ENCODE results near the gene COL21A1. TPM values are rescaled to one million over a fixed set of nuclear protein-coding genes. Genes with fewer than 3 reads are reported as not detected.
A peak's percentile ranks its signal among the peaks of the same experiment; 100 is the strongest.

COL21A1 gene
- polyA plus RNA-seq, 5 donors: 121 to 207 (median 163) TPM

DNA sequence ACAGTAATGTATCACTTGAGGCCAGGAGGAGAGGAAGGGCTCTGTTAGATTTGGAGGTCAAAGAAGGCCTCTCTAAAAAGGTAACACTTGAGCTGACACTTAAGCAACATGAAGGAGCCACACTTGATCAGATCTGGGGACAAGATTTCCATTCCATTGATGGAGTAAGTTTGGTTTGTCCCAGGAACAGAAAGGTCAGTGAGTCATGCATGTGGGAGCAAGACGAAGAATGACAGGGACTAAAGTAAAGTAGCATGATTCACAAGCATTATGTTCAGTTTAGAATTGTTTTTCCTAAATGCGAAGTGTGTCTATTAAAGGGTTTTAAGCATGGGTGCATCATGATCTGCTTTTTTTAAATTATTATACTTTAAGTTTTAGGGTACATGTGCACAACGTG is 47.4 kb downstream of the COL21A1 start:
- no peak for DNase-seq

DNA sequence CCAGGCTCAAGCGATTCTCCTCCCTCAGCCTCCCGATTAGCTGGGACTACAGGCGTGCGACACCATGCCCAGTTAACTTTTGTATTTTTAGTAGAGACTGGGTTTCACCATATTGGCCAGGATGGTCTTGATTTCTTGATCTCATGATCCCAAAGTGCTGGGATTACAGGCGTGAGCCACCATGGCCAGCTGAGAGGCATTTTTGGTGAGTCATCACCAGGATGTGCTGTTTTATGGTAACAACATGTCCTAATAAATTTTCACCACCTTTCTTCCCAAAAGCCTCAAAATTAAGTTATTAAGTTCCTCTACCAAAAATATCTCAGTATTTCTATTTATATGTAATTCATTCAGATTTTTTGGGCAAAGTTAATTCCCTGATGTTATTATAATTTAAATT is 53.5 kb downstream of the COL21A1 start:
- DNase-seq: no peak

DNA sequence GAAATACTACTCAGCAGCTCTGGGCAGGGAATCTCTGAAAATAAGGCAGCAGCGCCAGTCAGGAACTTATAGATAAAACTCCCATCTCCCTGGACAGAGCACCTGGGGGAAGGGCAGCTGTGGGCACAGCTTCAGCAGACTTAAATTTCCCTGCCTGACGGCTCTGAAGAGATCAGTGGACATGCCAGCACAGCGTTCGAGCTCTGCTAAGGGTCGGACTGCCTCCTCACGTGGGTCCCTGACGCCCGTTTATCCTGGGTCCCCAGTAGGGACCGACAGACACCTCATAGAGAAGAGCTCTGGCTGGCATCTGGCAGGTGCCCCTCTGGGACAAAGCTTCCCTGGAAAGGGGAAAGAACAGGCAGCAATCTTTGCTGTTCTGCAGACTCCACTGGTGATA is 59.0 kb downstream of the COL21A1 start:
- no peak for DNase-seq

DNA sequence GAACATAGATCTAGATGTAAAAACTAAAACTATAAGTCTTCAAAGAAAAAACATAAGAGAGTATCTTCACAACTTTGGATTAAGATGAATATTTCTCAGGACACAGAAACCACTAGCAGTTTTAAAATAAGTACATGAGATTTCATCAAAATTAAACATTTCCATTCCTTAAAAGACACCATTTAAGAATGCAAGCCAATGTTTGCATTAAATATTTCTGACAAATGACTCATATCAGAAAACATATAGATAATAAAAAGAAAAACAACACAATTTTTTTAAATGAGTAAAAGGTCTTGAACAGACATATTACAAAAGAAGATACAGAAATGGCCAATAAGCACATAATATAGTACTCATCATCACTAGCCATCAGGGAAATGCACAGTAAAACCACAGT is 59.7 kb downstream of the COL21A1 start:
- DNase-seq: no peak

DNA sequence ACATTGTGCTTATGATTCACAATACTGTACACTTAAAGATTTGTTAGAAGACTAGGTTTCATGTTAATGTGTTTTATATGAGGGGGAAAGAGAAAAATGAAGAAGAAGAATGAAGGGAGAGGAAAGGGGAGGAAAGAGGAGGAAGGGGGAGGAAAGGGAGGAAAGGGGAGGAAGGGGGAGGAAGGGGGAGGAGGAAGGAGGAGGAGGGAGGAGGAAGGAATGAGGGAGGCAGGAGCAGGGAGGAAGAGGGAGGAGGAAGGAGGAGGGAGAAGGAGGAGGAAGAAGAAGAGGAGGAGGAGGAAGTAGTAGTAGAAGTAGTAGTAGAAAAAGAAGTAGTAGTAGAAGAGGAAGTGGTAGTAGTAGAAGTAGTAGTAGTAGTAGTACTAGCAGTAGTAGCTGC is 70.6 kb downstream of the COL21A1 start:
- no peak for DNase-seq

DNA sequence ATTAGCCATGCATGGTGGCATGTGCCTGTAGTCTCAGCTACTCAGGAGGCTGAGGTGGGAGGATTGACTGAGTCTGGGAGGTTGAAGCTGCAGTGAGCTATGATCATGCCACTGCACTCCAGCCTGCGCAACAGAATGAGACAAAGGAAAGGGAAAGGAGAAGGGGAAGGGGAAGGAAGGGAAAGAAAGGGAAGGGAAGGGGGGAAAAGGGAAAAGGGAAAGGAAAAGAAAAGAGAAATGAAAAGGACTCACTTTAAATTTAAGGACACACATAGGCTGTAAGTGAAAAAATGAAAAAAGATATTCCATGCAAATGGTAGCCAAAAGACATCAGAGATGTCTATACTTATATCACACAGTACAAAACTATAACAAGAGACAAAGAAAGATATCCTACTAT is 74.2 kb downstream of the COL21A1 start:
- no peak for DNase-seq

DNA sequence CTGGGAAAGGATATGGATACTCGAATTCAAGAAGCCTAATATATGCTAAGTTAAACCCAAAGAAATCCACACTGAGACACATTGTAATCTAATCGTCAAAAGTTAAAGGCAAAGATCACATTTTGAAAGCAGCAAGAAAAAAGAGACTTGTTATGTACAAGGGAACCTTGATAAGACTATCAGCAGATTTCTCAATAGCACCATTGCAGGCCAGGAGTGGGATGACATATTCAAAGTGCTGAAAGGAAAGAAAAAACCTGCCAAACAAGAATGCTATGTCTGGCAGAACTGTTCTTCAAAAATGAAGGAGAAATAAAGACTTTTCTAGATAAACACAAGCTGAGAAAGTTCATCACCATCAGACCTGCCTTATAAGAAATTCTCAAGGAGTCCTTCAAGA is 75.2 kb downstream of the COL21A1 start:
- no peak for DNase-seq

DNA sequence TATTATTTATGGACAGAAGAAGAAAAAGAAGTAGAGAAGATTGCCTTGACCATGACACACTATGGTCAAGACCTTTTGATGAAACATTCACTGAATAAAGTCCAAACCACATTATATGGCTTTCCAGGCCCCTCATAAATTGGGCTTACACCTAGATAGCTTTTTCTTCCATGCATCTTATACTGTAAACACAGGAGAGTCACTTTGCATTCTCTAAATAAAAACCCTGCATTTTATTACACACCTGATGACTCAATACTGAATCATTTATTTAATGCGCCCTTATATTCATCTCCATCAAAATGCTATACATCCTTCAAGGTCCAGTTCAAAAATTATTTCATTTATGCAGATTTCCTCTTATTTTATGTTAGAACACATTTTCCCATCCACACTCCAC is 78.0 kb downstream of the COL21A1 start:
- no peak for DNase-seq

DNA sequence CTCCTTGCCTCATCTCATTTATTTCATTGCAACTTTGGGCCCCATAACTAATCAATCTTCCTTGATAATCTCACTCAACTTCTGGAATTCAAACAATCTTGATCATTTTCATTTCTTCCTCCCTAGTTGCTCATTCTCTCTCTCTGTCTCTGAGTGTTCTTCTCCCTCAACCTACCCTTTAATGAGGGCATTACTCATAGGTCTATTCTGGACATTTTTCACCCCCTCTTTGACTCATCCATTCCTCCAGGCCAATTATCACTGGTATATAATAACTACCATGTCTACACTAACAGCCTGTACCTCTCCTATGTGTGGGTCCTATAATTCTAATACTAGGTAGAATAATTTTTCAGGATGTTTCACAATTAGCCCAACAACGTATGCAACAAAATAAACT is 78.8 kb downstream of the COL21A1 start:
- no peak for DNase-seq

DNA sequence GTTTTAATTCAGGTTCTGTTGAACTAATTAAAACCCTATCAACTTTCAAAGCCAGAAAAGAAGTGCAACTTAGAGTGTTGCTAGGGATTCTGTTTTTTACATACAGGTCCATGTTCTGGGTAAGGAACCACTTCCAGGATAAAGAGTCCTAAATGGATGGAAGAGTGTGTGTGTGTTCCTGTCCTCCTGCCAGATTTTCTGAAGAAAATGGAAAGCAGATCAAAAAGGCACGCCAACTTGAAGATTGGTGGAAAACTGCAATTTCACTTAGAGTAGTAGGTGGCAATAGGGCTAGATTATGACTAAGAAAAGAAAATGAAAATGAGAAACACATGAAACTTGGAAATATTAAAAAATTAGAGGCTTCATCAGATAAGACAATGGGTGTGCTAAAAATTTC is 85.3 kb downstream of the COL21A1 start:
- no peak for DNase-seq

DNA sequence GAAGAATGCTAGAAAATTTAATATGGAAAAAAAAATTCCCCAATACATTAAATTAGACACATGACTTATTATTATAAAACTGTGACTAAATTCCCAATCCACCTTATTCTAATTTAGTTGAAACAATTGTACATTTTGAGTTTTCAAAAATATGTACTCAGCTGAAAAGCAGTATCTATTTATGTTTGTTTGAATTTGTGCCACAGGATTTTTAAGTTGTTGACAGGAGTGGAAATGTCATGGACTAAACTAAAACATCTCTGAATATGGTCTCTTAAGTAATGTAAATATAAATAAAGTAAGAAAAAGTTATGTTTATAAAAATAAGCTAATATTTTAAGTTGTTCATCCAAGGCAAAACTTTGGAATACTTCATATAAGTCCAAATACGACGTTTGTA is 86.9 kb downstream of the COL21A1 start:
- no peak for DNase-seq

DNA sequence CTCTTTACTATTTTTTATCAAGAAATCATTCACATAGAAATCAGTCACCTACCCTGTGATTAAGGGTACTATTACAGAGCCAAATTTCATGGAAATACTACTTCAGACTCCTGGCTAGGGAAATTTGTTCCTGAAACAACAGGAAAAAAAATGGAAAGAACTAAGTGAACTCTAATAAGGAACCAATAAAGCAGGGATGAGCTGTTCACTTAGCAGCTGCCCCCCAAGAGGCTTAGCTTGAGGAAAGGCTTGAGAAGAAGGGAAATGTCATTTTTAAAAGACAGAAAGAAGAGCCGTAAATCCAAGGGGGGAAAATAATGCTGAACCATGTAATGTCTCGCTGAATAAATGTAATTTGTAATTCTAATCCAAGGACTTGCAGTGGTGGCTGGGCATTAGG is 88.8 kb downstream of the COL21A1 start:
- no peak for DNase-seq

DNA sequence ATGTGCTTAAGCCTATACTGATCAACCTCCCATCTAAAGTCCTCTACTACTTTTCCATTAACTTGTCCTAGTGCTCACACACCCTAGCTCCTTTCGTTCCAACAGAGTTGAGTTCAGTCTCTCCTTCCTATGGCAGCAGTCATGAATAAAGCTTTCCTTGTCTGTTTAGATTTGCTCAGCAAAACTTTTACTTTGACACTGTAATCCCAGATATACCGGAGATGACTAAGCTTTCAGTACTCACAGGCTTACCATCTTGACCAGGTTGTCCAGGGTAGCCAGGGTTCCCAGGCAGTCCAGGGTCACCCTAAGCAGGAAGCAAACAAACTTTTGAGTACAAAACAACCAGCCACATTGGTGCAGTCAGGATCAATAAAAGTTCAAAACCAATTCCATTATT is 90.7 kb downstream of the COL21A1 start:
- DNase-seq: no peak

DNA sequence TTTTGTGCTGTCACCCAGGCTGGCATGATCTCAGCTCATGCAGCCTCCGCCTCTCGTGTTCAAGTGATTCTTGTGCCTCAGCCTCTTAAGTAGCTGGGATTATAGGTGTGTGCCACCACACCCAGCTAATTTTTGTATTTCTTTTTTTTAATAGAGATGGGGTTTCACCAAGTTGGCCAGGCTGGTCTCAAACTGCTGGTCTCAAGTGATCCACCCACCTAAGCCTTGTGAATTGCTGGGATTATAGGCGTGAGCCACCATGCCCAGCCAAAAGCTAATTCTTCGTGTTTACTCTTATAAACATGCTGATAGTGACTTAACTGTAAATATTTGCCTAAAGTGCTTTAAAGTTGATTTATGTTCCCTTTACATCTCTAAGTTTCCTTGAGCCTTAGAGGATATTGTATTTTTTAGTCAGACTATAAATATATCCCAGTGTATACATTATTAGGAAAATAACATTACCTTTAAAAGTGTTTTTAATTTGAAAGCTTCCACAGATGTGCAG is 91.7 kb downstream of the COL21A1 start:
- DNase-seq: no peak

DNA sequence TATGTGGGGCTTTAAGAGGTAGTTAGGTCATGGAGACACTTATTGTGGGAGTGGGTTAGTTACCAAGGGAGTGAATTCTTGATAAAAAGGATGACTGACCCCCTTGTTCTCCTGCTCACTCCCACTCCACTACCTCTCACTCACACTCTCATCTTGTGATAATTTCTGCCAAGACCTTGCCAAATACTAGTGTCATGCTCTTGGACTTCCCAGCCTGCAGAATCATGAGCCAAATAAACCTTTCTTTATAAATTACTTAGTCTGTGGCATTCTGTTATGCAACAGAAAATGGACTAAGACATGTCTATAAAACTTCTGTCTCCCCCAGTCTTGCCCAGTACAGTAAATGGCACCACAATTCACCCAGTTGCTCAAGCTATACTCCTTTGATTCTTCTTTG is 93.3 kb downstream of the COL21A1 start:
- no peak for DNase-seq

DNA sequence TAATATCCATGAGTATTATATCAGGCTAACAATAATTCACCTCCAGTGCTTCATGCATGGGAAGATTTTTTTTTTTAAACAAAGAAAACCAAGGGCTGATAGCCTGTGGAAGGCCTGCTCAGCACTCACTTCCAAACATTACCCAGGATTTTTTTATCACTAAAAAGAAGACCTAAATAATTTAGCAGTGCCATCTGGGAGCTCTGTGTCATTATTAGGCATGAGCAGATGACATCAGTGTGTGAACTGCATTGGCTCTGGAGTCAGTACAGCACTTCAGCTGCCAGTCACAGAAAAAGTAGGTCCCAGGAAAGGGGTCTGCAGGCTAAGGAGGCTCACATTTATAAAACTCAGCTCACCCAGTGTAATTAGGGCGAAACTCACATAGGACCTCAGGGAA is 94.8 kb downstream of the COL21A1 start:
- DNase-seq: no peak

DNA sequence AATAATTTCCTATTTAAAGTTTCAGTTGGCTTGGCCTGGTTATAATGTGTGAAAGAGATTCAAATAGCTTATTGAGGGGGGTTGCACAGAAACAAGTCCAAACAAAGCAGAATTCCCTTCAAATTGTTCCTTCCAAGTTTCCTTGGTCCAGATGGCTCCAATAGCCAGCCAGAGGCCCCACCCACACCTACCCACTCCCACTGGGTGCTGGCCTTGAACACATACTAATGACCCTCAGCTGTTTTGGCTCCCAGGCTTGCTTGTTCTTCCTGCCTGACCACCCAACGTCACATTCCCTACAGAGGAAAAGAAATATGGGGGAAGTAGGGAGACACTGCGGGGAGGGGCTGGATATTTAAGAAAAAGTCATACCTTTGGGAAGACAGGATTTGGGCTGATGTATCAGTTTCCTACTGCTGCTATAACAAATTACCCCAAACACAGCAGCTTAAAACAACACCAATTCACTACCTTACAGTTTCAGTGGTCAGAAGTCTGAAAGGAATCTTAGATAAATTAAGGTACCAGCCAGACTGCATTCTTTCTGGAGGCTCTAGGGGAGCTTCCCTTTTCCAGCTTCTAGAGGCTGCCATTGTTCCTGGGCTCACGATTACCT is 95.7 kb downstream of the COL21A1 start:
- no peak for DNase-seq

DNA sequence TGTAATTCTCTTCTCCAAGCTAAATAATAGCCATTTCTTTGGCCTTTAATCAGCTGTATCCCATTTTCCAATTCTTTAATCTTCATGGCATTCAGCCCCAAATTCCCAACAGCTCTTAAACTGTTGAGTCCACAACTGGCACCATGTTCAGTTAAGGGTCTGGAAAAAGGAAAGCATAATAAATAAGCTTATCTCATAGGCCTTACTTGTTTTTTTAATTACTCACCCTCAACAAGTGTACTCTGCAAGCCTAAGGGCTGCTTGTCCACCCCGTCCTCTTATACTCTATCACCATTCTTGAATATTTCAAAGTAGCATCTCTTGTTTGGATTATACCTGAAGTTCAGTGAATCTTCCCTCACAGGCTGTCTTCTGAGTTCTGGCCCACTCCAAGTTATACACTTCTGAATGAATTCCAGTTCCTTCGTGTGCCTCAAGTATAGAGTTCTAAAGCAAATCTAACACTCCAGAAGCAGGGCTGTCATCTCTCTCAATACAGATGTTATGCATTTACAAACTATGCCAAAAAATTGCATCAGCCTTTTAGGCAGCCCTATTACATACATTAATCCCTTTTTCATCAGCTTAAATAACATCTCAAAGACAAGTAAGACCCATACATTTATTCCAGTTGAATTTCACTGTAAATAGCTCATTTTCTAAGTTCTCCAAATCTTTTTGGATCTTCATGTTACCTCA is 98.7 kb downstream of the COL21A1 start:
- peak; percentile 9 to 25 for DNase-seq

DNA sequence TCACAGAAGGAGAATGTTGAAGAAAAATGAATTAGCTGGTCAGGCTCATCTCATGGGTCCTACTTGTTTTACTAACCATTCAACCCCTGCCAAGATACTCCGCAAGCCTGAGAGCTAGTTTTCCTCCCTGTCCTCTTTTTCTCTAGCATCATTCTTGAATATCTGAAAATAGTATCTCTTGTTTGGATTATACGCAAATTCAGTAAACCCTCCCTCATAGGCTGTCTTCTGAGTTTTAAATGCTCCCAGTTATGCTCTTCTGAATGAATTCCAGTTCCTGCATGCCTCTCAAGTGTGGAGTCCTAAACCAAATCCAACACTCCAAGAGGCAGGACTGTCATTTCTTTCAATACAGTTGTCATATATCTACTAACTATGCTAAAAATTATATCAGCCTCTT is 99.6 kb downstream of the COL21A1 start:
- DNase-seq: no peak

DNA sequence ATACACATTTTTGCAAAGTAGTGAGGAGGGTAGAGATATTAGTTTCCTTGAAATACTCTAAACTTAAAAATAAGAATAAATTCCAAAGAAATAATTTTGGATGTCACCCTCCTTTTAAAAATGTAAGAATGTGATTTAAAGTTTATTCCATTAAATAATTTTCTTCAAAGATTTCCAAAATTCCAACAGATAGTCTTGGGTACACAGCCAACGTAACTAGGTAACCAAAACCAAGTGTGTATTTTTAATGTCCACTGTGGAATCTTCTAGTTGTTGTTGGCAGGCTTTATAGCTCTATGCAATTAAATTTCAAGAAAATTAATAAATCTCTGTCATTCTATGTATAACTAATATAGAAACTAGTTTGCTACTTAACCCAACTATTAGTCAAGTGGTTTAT is 101.3 kb downstream of the COL21A1 start:
- no peak for DNase-seq

DNA sequence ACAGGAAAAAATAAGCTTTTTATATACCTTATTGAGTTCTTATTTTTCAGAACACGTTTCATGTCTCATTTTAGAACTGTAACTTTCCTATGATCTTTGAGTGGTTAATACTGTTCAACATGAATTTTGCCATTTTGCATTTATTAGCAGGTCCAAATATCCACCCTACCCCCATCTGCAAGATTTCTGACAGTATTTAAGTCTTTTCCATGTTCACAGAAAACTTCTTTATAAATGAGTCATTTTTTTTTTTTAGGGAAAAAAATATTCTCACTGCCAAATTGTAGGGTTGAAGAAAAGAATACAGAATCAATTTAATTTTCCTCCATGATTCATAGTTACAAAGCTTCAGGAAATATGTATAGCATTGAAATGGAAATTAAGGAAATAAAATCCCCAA is 101.8 kb downstream of the COL21A1 start:
- no peak for DNase-seq

DNA sequence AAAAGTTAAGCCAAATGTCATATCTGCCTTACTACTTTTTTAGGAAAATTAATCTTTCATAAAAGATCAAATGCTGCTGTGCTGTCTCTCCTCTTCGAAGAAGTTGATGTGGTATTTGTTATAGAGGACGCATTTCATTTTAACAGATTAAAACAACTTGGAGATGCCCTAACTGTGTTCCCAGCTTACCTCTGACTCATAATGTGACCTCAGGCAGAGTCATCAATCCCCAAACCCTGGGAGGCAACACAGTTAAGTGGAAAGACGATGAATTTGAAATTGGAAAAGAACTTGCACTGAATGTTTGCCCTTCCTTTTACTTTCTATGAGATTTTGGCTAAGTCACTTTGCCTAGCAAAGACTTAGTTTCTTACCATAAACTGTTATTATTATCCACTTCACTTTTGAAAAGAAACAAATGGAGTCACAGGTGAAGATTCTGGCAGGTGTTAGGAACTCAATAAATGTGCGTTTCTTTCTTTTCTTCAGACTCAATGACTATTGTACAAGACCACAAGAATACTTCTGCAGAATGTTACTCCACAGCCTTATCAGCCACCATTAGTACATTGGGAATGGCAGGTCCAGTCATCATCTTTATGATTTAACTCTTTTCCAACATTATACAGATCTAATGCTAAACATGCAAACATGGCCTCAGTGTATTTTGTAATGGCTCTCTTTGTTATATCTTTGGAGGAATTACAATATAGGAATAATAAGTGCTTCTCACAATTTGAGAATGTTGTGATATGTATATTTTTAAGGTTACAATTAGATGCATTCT is 102.6 kb downstream of the COL21A1 start:
- DNase-seq: no peak

DNA sequence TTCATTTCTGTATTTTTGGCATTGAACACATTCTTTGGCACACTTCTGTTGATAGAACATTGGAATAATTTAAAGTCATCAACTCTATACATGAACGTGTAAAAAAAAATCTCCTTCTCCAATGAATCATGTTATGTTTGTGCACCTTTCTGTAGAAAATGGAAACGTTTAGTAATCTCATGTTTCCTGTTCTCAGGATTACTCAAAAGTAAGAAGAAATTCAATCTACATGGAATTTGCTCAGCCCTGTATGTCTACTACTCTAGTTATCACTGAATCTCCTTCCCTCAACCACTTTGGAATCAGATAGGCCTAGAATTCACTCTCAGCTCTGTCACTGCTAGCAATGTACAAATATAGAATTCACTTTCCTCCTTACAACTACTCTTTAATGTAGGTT is 103.6 kb downstream of the COL21A1 start:
- no peak for DNase-seq
